ENCODE data around the gene ZSCAN4. TPM values are rescaled to one million over a fixed set of nuclear protein-coding genes. Genes with fewer than 3 reads are reported as not detected.

ZSCAN4 gene
- total RNA-seq, 4 donors from 2014 or later, result not detected

DNA sequence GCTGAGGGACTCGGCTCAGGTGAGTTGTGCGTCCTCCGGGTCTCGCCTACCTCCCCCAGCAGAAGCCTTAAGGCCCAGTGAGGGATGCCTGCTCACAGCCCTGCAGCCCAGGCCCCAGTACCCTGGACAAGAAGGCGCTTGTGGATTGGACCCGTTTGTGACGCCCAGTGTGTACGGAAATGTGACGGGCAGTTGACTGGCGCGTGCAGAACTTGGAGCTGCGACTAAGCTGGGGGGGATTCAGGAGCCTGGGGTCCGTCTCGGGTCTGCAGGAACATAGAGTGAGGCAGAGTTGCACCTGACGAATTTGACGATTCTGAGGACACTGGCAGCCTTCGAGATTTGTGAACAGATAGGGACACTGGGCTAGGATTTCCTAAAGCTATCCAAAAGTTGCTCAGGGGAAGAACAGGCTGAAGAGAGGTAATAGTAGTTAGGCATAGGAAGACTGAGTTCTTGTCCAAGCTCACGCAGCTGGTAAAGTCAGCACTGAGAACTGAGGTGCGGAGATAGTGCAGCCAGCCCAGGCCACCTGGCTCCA lies 13.6 kb downstream of the ZSCAN4 start:
- TF ChIP-seq, protein P1, sequence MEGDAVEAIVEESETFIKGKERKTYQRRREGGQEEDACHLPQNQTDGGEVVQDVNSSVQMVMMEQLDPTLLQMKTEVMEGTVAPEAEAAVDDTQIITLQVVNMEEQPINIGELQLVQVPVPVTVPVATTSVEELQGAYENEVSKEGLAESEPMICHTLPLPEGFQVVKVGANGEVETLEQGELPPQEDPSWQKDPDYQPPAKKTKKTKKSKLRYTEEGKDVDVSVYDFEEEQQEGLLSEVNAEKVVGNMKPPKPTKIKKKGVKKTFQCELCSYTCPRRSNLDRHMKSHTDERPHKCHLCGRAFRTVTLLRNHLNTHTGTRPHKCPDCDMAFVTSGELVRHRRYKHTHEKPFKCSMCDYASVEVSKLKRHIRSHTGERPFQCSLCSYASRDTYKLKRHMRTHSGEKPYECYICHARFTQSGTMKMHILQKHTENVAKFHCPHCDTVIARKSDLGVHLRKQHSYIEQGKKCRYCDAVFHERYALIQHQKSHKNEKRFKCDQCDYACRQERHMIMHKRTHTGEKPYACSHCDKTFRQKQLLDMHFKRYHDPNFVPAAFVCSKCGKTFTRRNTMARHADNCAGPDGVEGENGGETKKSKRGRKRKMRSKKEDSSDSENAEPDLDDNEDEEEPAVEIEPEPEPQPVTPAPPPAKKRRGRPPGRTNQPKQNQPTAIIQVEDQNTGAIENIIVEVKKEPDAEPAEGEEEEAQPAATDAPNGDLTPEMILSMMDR (IDR thresholded peaks at IDR 0.05; ENCODE audit: low read depth), result no peak

DNA sequence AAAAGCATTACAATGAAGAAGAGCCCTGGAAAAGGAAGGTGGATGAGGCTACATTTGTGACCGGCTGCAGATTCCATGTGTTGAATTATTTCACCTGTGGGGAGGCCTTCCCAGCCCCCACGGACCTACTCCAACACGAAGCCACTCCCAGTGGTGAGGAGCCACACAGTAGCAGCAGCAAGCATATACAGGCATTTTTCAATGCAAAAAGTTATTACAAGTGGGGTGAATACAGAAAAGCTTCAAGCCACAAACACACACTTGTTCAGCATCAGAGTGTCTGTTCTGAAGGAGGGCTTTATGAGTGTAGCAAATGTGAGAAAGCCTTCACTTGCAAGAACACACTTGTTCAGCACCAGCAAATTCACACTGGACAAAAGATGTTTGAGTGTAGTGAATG lies 18.0 kb downstream of the ZSCAN4 start:
- TF ChIP-seq, protein P1 (IDR thresholded peaks at IDR 0.05; ENCODE audit: low read depth), result no peak

DNA sequence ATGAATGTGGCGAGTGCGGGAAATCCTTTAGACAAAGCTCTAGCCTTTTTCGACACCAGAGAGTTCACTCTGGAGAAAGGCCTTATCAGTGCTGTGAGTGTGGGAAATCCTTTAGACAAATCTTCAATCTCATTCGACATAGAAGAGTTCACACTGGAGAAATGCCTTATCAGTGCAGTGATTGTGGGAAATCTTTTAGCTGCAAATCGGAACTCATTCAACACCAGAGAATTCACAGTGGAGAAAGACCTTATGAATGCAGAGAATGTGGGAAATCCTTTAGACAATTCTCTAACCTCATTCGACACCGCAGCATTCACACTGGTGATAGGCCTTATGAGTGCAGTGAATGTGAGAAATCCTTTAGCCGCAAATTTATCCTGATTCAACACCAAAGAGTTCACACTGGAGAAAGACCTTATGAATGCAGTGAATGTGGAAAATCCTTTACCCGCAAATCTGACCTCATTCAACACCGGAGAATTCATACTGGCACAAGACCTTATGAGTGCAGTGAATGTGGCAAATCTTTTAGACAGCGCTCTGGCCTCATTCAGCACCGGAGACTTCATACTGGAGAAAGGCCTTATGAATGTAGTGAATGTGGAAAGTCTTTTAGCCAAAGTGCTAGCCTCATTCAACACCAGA lies 18.8 kb downstream of the ZSCAN4 start:
- TF ChIP-seq, protein P1 (IDR thresholded peaks at IDR 0.05; ENCODE audit: low read depth), result no peak

DNA sequence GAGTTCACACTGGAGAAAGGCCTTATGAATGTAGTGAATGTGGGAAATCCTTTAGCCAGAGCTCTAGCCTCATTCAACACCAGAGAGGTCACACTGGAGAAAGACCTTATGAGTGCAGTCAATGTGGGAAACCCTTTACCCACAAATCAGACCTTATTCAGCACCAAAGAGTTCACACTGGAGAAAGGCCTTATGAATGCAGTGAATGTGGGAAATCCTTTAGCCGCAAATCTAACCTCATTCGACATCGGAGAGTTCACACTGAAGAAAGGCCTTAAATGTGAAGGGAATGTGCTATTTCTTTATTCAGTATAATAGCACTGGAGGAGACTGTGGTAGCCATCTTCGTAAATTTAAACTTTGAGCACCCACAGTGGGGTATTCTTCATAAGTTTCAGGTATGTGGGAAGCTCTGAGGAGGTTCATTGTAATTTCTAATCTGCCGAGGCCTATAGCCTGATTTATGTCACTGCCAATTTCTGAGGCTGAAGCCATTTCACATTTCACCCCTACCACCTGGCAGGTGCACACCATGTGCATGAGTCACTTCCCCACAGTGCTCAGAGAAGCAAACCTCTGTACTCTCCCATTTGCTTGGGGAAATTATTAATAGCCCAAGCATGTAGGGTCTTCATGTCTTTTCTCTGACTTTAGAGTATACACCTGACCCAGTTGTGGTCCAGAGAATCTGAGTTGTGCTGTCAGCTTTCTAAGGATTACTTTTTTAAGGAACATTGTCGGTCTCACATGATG lies 19.5 kb downstream of the ZSCAN4 start:
- TF ChIP-seq, protein P1 (IDR thresholded peaks at IDR 0.05; ENCODE audit: low read depth), result no peak

DNA sequence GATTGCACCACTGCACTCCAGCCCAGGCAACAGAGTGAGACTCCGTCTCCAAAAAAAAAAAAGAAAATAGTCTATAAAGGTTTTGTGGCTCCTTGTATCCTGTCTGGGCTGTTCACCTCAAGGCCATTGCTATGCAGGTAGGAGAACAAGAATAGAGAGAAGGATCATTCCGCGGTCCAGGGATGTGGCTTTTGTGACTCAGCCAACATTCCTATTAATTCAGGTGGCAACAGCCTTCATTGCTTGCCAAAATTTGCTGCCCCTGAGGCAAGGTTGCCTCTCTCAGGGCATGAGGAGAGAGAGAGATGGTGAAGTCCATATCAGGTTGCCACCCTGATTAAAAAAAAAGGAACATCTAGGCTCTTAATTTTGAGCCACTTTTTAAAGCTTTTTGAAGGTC lies 21.0 kb downstream of the ZSCAN4 start:
- TF ChIP-seq, protein P1 (IDR thresholded peaks at IDR 0.05; ENCODE audit: low read depth), result no peak

DNA sequence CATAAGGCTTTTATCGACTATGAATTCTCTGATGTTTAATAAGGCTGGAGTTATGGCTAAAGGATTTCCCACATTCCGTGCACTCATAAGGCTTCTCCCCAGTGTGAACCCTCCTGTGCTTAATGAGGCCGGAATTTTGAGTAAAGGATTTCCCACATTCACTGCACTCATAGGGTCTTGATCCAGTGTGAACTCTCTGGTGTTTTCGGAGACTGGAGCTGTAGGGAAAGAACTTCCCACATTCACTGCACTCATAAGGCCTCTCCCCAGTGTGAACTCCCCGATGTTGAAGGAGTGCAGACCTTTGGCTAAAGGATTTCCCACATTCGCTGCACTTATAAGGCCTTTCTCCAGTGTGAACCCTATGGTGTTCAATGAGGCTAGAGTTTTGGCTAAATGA lies 32.9 kb downstream of the ZSCAN4 start:
- TF ChIP-seq, protein P1 (IDR thresholded peaks at IDR 0.05; ENCODE audit: low read depth), result no peak

DNA sequence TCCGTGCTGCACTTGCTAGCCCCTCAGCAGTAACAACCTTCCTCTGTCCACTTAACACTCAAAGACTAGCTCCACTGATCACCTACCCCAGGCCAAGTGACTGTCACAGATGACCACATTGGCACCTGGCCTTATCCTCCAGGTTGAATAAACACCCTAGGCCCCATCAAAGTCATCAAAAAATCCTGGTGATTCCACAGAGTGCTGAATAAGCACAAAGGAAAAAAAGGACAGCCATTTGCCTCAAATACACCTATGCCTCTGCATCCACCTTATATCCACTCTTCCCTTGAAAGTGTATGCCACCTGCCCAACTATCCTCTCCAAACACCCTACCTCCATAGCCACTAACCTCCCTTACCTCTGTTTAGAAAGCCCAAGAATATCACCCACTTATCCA lies 37.6 kb downstream of the ZSCAN4 start:
- TF ChIP-seq, protein P1 (IDR thresholded peaks at IDR 0.05; ENCODE audit: low read depth), result no peak
